Fibroblast of peridontal ligament (primary cell): ENCODE data around the gene BRCC3.
A peak's percentile ranks its signal among the peaks of the same experiment; 100 is the strongest.

Experiments
- DNase-seq: peaks from one replicate; pipeline ENCODE4 v3.0.0-alpha.2; 2010; ENCODE audit errors: extremely low read depth

BRCC3 gene

GRCh38 chrX:155070975-155071693 is at the start of gene BRCC3, which contains the start of the genes CMC4 and MTCP1:
TSS of gene BRCC3 (plus strand) at chrX:155071508. CDS start at chrX:155071528, 20 bp downstream.
TSS of gene CMC4 (minus strand) at chrX:155071136. CDS start at chrX:155064023, 7,113 bp downstream.
TSS of gene MTCP1 (minus strand) at chrX:155071136. CDS start at chrX:155066010, 5,126 bp downstream.
- peak; percentile 65 for DNase-seq

GRCh38 chrX:155022585-155022984 is 48.7 kb upstream of the BRCC3 start, which contains the start of gene F8:
TSS of gene F8 (minus strand) at chrX:155022723. CDS start at chrX:155022552, 171 bp downstream.
- DNase-seq: no peak

GRCh38 chrX:155023907-155024833 is 47.1 kb upstream of the BRCC3 start:
- no peak for DNase-seq

- no peak for DNase-seq
Observed at GRCh38 chrX:155026420-155026726, 44.9 kb upstream of the BRCC3 start.

- DNase-seq: peak; percentile 86
Observed at GRCh38 chrX:155026727-155027508, 44.4 kb upstream of the BRCC3 start, which contains the start of gene FUNDC2. TSS of gene FUNDC2 (plus strand) at chrX:155026844. CDS start at chrX:155026939, 95 bp downstream.

GRCh38 chrX:155027509-155028066 is 43.7 kb upstream of the BRCC3 start:
- peak; percentile 88 for DNase-seq

GRCh38 chrX:155028129-155028528 is 43.2 kb upstream of the BRCC3 start:
- no peak for DNase-seq

- DNase-seq: peak; percentile 47
Observed at GRCh38 chrX:155028877-155029291, 42.4 kb upstream of the BRCC3 start.

- peak; percentile 18 for DNase-seq
Observed at GRCh38 chrX:155031657-155032056, 39.7 kb upstream of the BRCC3 start.

GRCh38 chrX:155035688-155036087 is 35.6 kb upstream of the BRCC3 start:
- no peak for DNase-seq

GRCh38 chrX:155046129-155046810 is 25.0 kb upstream of the BRCC3 start:
- no peak for DNase-seq

GRCh38 chrX:155046811-155047528 is 24.3 kb upstream of the BRCC3 start:
- DNase-seq: no peak

GRCh38 chrX:155048977-155049619 is 22.2 kb upstream of the BRCC3 start:
- DNase-seq: peak; percentile 60

GRCh38 chrX:155052738-155053498 is 18.4 kb upstream of the BRCC3 start:
- no peak for DNase-seq

- no peak for DNase-seq
Observed at GRCh38 chrX:155053656-155054055, 17.7 kb upstream of the BRCC3 start.

- no peak for DNase-seq
Observed at GRCh38 chrX:155054255-155054654, 17.1 kb upstream of the BRCC3 start.

GRCh38 chrX:155055494-155055893 is 15.8 kb upstream of the BRCC3 start:
- no peak for DNase-seq

GRCh38 chrX:155056471-155056870 is 14.8 kb upstream of the BRCC3 start:
- DNase-seq: no peak
